Measurements from ENCODE around the gene KLF15. TPM values are rescaled to one million over a fixed set of nuclear protein-coding genes. Genes with fewer than 3 reads are reported as not detected.

The KLF15 gene
- total RNA-seq, 1 experiment from 2014 or later, result 14.7 TPM

GRCh38 chr3:126373682-126374601 lies 16.7 kb upstream of the KLF15 start (continued):
- no peak for TF ChIP-seq ZNF232 (CRISPR knock-in tag; IDR thresholded peaks at IDR 0.05)
- no peak for TF ChIP-seq JAZF1 (CRISPR knock-in tag; IDR thresholded peaks at IDR 0.05)
- TF ChIP-seq SMAD3 (CRISPR knock-in tag; IDR thresholded peaks at IDR 0.05; ENCODE audit: borderline replicate concordance), result no peak
- TF ChIP-seq, protein P1, sequence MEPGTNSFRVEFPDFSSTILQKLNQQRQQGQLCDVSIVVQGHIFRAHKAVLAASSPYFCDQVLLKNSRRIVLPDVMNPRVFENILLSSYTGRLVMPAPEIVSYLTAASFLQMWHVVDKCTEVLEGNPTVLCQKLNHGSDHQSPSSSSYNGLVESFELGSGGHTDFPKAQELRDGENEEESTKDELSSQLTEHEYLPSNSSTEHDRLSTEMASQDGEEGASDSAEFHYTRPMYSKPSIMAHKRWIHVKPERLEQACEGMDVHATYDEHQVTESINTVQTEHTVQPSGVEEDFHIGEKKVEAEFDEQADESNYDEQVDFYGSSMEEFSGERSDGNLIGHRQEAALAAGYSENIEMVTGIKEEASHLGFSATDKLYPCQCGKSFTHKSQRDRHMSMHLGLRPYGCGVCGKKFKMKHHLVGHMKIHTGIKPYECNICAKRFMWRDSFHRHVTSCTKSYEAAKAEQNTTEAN (CRISPR knock-in tag; IDR thresholded peaks at IDR 0.05), result no peak

- Mint-ChIP-seq H3K4me3 (no peak overlapping the region), H3K27ac (no peak overlapping the region), H3K9me3 (0 out of 2 replicates have a peak, but pooled peaks cover 7% of the 10 kb centered on the region), H3K36me3 (peaks cover 6% of the 10 kb centered on the region), H3K4me1 (peaks cover 14% of the 10 kb centered on the region), H3K27me3 (ENCODE audit: low read depth) (peaks cover 2% of the 10 kb centered on the region; the same call in 1 of the 2 replicates)
- TF ChIP-seq, protein P2, sequence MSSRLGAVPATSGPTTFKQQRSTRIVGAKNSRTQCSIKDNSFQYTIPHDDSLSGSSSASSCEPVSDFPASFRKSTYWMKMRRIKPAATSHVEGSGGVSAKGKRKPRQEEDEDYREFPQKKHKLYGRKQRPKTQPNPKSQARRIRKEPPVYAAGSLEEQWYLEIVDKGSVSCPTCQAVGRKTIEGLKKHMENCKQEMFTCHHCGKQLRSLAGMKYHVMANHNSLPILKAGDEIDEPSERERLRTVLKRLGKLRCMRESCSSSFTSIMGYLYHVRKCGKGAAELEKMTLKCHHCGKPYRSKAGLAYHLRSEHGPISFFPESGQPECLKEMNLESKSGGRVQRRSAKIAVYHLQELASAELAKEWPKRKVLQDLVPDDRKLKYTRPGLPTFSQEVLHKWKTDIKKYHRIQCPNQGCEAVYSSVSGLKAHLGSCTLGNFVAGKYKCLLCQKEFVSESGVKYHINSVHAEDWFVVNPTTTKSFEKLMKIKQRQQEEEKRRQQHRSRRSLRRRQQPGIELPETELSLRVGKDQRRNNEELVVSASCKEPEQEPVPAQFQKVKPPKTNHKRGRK (CRISPR knock-in tag; IDR thresholded peaks at IDR 0.05; ENCODE audit: borderline replicate concordance), result no peak
- TF ChIP-seq EMX1 (CRISPR knock-in tag; IDR thresholded peaks at IDR 0.05) (no peak), FOXP1 (CRISPR knock-in tag; IDR thresholded peaks at IDR 0.05; ENCODE audit: borderline replicate concordance) (no peak), TEAD1 (CRISPR knock-in tag; IDR thresholded peaks at IDR 0.05) (no peak), SMAD4 (CRISPR knock-in tag; IDR thresholded peaks at IDR 0.05) (no peak), JAZF1 (CRISPR knock-in tag; IDR thresholded peaks at IDR 0.05) (no peak)
- no peak for ATAC-seq
- POLR2A ChIA-PET, result no interaction called here
- no peak for DNase-seq (ENCODE audit: low spot score)
- CTCF ChIA-PET, result no interaction called here
Observed at GRCh38 chr3:126373146-126373613, 16.0 kb upstream of the KLF15 start.

DNA sequence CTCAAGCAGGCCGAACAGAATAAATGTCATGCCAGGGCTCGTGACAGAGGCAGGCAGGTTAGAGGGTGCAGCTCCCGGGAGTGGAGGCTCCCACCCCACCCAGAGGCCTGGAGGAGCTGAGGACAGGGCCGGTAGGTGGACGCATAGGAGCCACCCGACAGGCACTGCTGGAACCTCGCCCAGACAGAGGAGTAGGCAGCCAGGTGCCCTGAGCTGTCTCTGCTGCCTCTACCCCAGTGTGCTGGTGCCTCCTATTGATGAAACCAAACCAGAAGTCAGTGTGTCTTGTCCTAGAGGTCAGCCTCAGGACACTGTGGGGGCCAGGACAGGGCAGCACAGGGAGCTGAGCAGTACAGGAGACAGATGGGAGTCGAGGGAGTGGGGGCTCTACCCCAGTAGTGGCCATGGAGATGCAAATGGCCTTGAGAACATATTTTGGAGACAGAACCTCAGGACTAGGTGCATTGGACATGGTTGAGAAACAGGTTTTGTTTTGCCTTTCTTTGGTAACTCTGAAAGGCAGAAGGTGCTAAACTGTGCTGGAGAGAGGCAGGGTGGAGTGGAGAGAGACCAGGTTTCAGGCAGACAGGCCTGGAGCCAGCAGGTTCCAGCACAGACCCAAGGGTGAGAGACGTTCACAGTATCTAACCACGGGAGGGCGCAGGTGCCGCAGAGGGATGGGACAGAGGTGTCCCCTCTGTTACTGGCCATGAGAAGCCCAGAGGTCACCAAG lies 15.4 kb upstream of the KLF15 start:
- peak; percentile 17 for DNase-seq (ENCODE audit: low spot score)
- Mint-ChIP-seq H3K27me3 (ENCODE audit: low read depth) (peaks cover 2% of the 10 kb centered on the region; the same call in 1 of the 2 replicates), H3K9me3 (0 out of 2 replicates have a peak, but pooled peaks cover 7% of the 10 kb centered on the region), H3K4me1 (peaks cover 10% of the 10 kb centered on the region), H3K27ac (no peak overlapping the region), H3K36me3 (peaks cover 6% of the 10 kb centered on the region), H3K4me3 (no peak overlapping the region)
- TF ChIP-seq, protein P3, sequence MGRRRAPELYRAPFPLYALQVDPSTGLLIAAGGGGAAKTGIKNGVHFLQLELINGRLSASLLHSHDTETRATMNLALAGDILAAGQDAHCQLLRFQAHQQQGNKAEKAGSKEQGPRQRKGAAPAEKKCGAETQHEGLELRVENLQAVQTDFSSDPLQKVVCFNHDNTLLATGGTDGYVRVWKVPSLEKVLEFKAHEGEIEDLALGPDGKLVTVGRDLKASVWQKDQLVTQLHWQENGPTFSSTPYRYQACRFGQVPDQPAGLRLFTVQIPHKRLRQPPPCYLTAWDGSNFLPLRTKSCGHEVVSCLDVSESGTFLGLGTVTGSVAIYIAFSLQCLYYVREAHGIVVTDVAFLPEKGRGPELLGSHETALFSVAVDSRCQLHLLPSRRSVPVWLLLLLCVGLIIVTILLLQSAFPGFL (CRISPR knock-in tag; IDR thresholded peaks at IDR 0.05; ENCODE audit: borderline replicate concordance), result no peak
- TF ChIP-seq HMGA2 (CRISPR knock-in tag; IDR thresholded peaks at IDR 0.05) (no peak), KAT7 (CRISPR knock-in tag; IDR thresholded peaks at IDR 0.05; ENCODE audit: borderline replicate concordance) (no peak), IRF1 (CRISPR knock-in tag; IDR thresholded peaks at IDR 0.05) (no peak), CREM (CRISPR knock-in tag; IDR thresholded peaks at IDR 0.05) (no peak), JUN (CRISPR knock-in tag; IDR thresholded peaks at IDR 0.05) (no peak)
- no peak for ATAC-seq
- ChIA-PET CTCF (no interaction called here), POLR2A (no interaction called here)

All from WTC11 (cell line).